ENCODE results near the gene SCGB1C1. TPM values are rescaled to one million over a fixed set of nuclear protein-coding genes. Genes with fewer than 3 reads are reported as not detected.

The SCGB1C1 gene
- total RNA-seq, 1 experiment from 2014 or later = not detected

GRCh38 chr11:227824-228379 lies 35.0 kb downstream of the SCGB1C1 start:
- no peak overlapping the region for H2AFZ ChIP-seq (ENCODE audit: low read depth, low read length, poor library complexity, severe bottlenecking)
- no peaks in the 10 kb centered on the region for H4K20me1 ChIP-seq (ENCODE audit: insufficient read depth)
- intact Hi-C loops (cut with micrococcal nuclease) = no loop called here
- H3K36me3 ChIP-seq (ENCODE audit: control insufficient read depth in 1 of 2, insufficient read depth in 2 of 2, low read length in 2 of 2) = no peaks in the 10 kb centered on the region
- H3K27me3 ChIP-seq (ENCODE audit: insufficient read depth, low read length) = no peaks in the 10 kb centered on the region
- ATAC-seq (no peak), DNase-seq (ENCODE audit: low read depth, low spot score) (no peak)
- H3K9me2 ChIP-seq (ENCODE audit: insufficient read depth) = no peaks in the 10 kb centered on the region
- TF ChIP-seq EZH2phosphoT487 (IDR thresholded peaks at IDR 0.05; ENCODE audit: borderline replicate concordance) = no peak
- ChIA-PET CTCF (no interaction called here), POLR2A (no interaction called here), RAD21 (ENCODE audit: low non-redundant PET in 1 of 2, low total read pairs in 2 of 2, uncharacterized antibody in 2 of 2, unreplicated experiment in 2 of 2) (no interaction called here)
- no peaks in the 10 kb centered on the region for H3K9me3 ChIP-seq (ENCODE audit: control insufficient read depth in 1 of 2, insufficient read depth in 1 of 2, low read depth in 1 of 2, low read length in 2 of 2)
- no peaks in the 10 kb centered on the region for H3K79me2 ChIP-seq (ENCODE audit: insufficient read depth, low read length)
- H3K27ac ChIP-seq (ENCODE audit: low read depth, low read length) = no peak overlapping the region
- no peaks in the 10 kb centered on the region for H3K4me1 ChIP-seq (ENCODE audit: control insufficient read depth in 1 of 2, insufficient read depth in 2 of 2, low read length in 2 of 2)
- no peak overlapping the region for H3K9ac ChIP-seq (ENCODE audit: low read length)
- no peak overlapping the region for H3K4me3 ChIP-seq (replicated peaks in 1 of 2; ENCODE audit: low read depth in 1 of 2, low read length in 2 of 2)
- no peak overlapping the region for H3K4me2 ChIP-seq (ENCODE audit: low read length)
- BruUV-seq (replicated peaks) = no TSS peak

GRCh38 chr11:230431-230830 lies 37.6 kb downstream of the SCGB1C1 start:
- H3K4me3 ChIP-seq (replicated peaks in 1 of 2; ENCODE audit: low read depth in 1 of 2, low read length in 2 of 2) = no peak overlapping the region
- H3K27me3 ChIP-seq (ENCODE audit: insufficient read depth, low read length) = no peaks in the 10 kb centered on the region
- H3K9ac ChIP-seq (ENCODE audit: low read length) = no peak overlapping the region
- ChIA-PET RAD21 (ENCODE audit: low non-redundant PET in 1 of 2, low total read pairs in 2 of 2, uncharacterized antibody in 2 of 2, unreplicated experiment in 2 of 2) (no interaction called here), POLR2A (interaction anchor here (1.0 kb wide), 1 partner anchor 18 kb away, joined by 3 read pairs; no protein-coding TSS in a partner anchor), CTCF (no interaction called here)
- no peak overlapping the region for H2AFZ ChIP-seq (ENCODE audit: low read depth, low read length, poor library complexity, severe bottlenecking)
- no peak for ATAC-seq
- intact Hi-C loops (cut with micrococcal nuclease) = no loop called here
- no peaks in the 10 kb centered on the region for H3K9me2 ChIP-seq (ENCODE audit: insufficient read depth)
- no peak overlapping the region for H3K27ac ChIP-seq (ENCODE audit: low read depth, low read length)
- H4K20me1 ChIP-seq (ENCODE audit: insufficient read depth) = no peaks in the 10 kb centered on the region
- H3K4me1 ChIP-seq (ENCODE audit: control insufficient read depth in 1 of 2, insufficient read depth in 2 of 2, low read length in 2 of 2) = peaks cover 0 to 4% of the 10 kb centered on the region in 2 experiments; a peak in 1 of 4 replicates
- no peak for DNase-seq (ENCODE audit: low read depth, low spot score)
- no peaks in the 10 kb centered on the region for H3K9me3 ChIP-seq (ENCODE audit: control insufficient read depth in 1 of 2, insufficient read depth in 1 of 2, low read depth in 1 of 2, low read length in 2 of 2)
- no TSS peak for BruUV-seq (replicated peaks)
- H3K36me3 ChIP-seq (ENCODE audit: control insufficient read depth in 1 of 2, insufficient read depth in 2 of 2, low read length in 2 of 2) = no peaks in the 10 kb centered on the region
- peaks cover 2% of the 10 kb centered on the region; the same call in 1 of the 2 replicates for H3K79me2 ChIP-seq (ENCODE audit: insufficient read depth, low read length)
- no peak overlapping the region for H3K4me2 ChIP-seq (ENCODE audit: low read length)
- TF ChIP-seq FOSL1 (IDR thresholded peaks at IDR 0.05; ENCODE audit: low read depth) (no peak), JUND (IDR thresholded peaks at IDR 0.05) (no peak), SRF (IDR thresholded peaks at IDR 0.05; ENCODE audit: low read depth) (no peak), ZBTB33 (IDR thresholded peaks at IDR 0.05; ENCODE audit: extremely low read depth, insufficient replicate concordance, low read length) (no peak), CEBPB (IDR thresholded peaks at IDR 0.05; ENCODE audit: low read depth) (no peak), YY1 (IDR thresholded peaks at IDR 0.05; ENCODE audit: extremely low read depth, insufficient replicate concordance, low read depth, low read length) (no peak), ZFX (IDR thresholded peaks at IDR 0.05) (no peak), SP1 (IDR thresholded peaks at IDR 0.05; ENCODE audit: low read depth) (no peak), REST (IDR thresholded peaks at IDR 0.05; ENCODE audit: low read depth) (no peak), EZH2 (IDR thresholded peaks at IDR 0.05) (no peak), CTCF (IDR thresholded peaks at IDR 0.05 in 2 of 3, conservative IDR thresholded peaks at IDR 0.05 in 1 of 3; ENCODE audit: borderline replicate concordance in 1 of 3, insufficient read depth in 1 of 3, low read depth in 2 of 3, low read length in 2 of 3) (no peak), RAD21 (IDR thresholded peaks at IDR 0.05; ENCODE audit: low read depth) (no peak)
